HEK293 (cell line): Measurements from ENCODE around the gene RHBDL3.
A peak's percentile ranks its signal among the peaks of the same experiment; 100 is the strongest.
"Not testable (repeated sequence)": the region's sequence is repeated elsewhere in the genome, so short reads cannot be mapped to it uniquely, and the experiment has no call there.

ENCODE experiments used
- CTCF ChIA-PET: fragments of 350-600 bp; formaldehyde crosslinking; extraction: SDS; loops from one replicate; lab custom pipeline; 2021; ENCODE audit warnings: antibody characterized with exemption; lab: Yijun Ruan, JAX
- POLR2A ChIA-PET: fragments of 300-600 bp; formaldehyde crosslinking; extraction: SDS; loops from one replicate; lab custom pipeline; 2020; ENCODE audit warnings: antibody characterized with exemption, inconsistent platforms; lab: Yijun Ruan, JAX
- H3K27ac ChIP-seq: fragments of 200-500 bp; sonication (Bioruptor generic); 2 replicates; pipeline ENCODE4 v1.5.1; 2014; ENCODE audit warnings: low read depth, low read length, control low read depth, inconsistent platforms; ENCODE audit errors: extremely low read depth
- H3K36me3 ChIP-seq, 2 experiments: fragments of 200-500 bp in 1 of 2; sonication (Bioruptor generic) in 1 of 2; 1 replicate in 1 of 2; 2 replicates in 1 of 2; pipeline ENCODE4 v1.5.1; 2014 to 2017; ENCODE audit warnings: inconsistent platforms in 2 of 2, low read length in 2 of 2; ENCODE audit not compliant: control insufficient read depth in 2 of 2, insufficient read depth in 1 of 2
- H3K4me1 ChIP-seq: fragments of 200-500 bp; sonication (Bioruptor generic); 2 replicates; pipeline ENCODE4 v1.5.1; 2014; ENCODE audit warnings: mild to moderate bottlenecking, low read length, inconsistent platforms; ENCODE audit not compliant: control insufficient read depth, insufficient read depth
- H3K4me3 ChIP-seq: 2 replicates; pipeline ENCODE4 v1.5.1; 2011; ENCODE audit warnings: low read depth, mild to moderate bottlenecking, control low read depth, low read length, moderate library complexity
- H3K9me3 ChIP-seq: fragments of 200-500 bp; sonication (Bioruptor generic); 2 replicates; pipeline ENCODE4 v1.5.1; 2014; ENCODE audit warnings: low read depth, low read length, inconsistent platforms; ENCODE audit not compliant: control insufficient read depth, insufficient read depth
- BCL11B ChIP-seq: fragments of 450-650 bp; formaldehyde crosslinking; IDR thresholded peaks from 2 replicates; pipeline ENCODE4 v1.5.1; 2016; ENCODE audit warnings: low read depth, missing biosample characterization, missing genetic modification characterization
- EGR2 ChIP-seq: fragments of 450-650 bp; formaldehyde crosslinking; IDR thresholded peaks from 2 replicates; pipeline ENCODE4 v1.5.1; 2016; ENCODE audit warnings: low read depth, missing biosample characterization, missing genetic modification characterization
- GLIS1 ChIP-seq: fragments of 450-650 bp; formaldehyde crosslinking; IDR thresholded peaks from 2 replicates; pipeline ENCODE4 v1.5.1; 2016; ENCODE audit warnings: missing biosample characterization, missing genetic modification characterization
- HIC1 ChIP-seq: fragments of 450-650 bp; formaldehyde crosslinking; IDR thresholded peaks from 2 replicates; pipeline ENCODE4 v1.5.1; 2016; ENCODE audit warnings: missing biosample characterization, missing genetic modification characterization
- PRDM1 ChIP-seq: fragments of 450-650 bp; formaldehyde crosslinking; IDR thresholded peaks from 2 replicates; pipeline ENCODE4; 2016; ENCODE audit warnings: missing biosample characterization, missing genetic modification characterization
- REST ChIP-seq: fragments of 450-650 bp; formaldehyde crosslinking; IDR thresholded peaks from 2 replicates; pipeline ENCODE4 v1.5.1; 2016; ENCODE audit warnings: missing biosample characterization, missing genetic modification characterization
- ZBTB1 ChIP-seq: fragments of 450-650 bp; formaldehyde crosslinking; IDR thresholded peaks from 2 replicates; pipeline ENCODE4 v1.5.1; 2016; ENCODE audit warnings: missing biosample characterization, missing genetic modification characterization
- ZFHX2 ChIP-seq: fragments of 450-650 bp; formaldehyde crosslinking; conservative IDR thresholded peaks from 2 replicates; pipeline ENCODE4 v1.5.1; 2016; ENCODE audit warnings: missing biosample characterization, missing genetic modification characterization
- ZIC2 ChIP-seq: fragments of 450-650 bp; formaldehyde crosslinking; IDR thresholded peaks from 2 replicates; pipeline ENCODE4 v1.5.1; 2016; ENCODE audit warnings: missing biosample characterization, missing genetic modification characterization
- ZNF10 ChIP-seq: fragments of 450-650 bp; formaldehyde crosslinking; IDR thresholded peaks from 2 replicates; pipeline ENCODE4 v1.5.1; 2017; ENCODE audit warnings: missing biosample characterization, missing genetic modification characterization
- ZNF114 ChIP-seq: fragments of 450-650 bp; formaldehyde crosslinking; IDR thresholded peaks from 2 replicates; pipeline ENCODE4 v1.5.0; 2017; ENCODE audit warnings: missing biosample characterization, missing genetic modification characterization
- ZNF16 ChIP-seq: fragments of 450-650 bp; formaldehyde crosslinking; IDR thresholded peaks from 2 replicates; pipeline ENCODE4 v1.5.1; 2016; ENCODE audit warnings: low read depth, missing biosample characterization, missing genetic modification characterization
- ZNF175 ChIP-seq: fragments of 450-650 bp; formaldehyde crosslinking; IDR thresholded peaks from 2 replicates; pipeline ENCODE4 v1.5.1; 2016; ENCODE audit warnings: missing biosample characterization, missing genetic modification characterization
- ZNF23 ChIP-seq: fragments of 450-650 bp; formaldehyde crosslinking; IDR thresholded peaks from 2 replicates; pipeline ENCODE4 v1.5.1; 2016; ENCODE audit warnings: missing biosample characterization, missing genetic modification characterization, borderline replicate concordance
- ZNF280C ChIP-seq: fragments of 450-650 bp; formaldehyde crosslinking; IDR thresholded peaks from 2 replicates; pipeline ENCODE4 v1.5.1; 2016; ENCODE audit warnings: missing biosample characterization, missing genetic modification characterization
- ZNF341 ChIP-seq: fragments of 450-650 bp; formaldehyde crosslinking; IDR thresholded peaks from 2 replicates; pipeline ENCODE4; 2016; ENCODE audit warnings: low read depth, missing biosample characterization, missing genetic modification characterization
- ZNF391 ChIP-seq: fragments of 450-650 bp; formaldehyde crosslinking; IDR thresholded peaks from 2 replicates; pipeline ENCODE4 v1.5.1; 2016; ENCODE audit warnings: low read depth, missing biosample characterization, missing genetic modification characterization, borderline replicate concordance
- ZNF394 ChIP-seq: fragments of 450-650 bp; formaldehyde crosslinking; IDR thresholded peaks from 2 replicates; pipeline ENCODE4 v1.5.1; 2016; ENCODE audit warnings: missing biosample characterization, missing genetic modification characterization, mild to moderate bottlenecking, moderate library complexity, borderline replicate concordance
- ZNF48 ChIP-seq: fragments of 450-650 bp; formaldehyde crosslinking; IDR thresholded peaks from 2 replicates; pipeline ENCODE4 v1.5.1; 2016; ENCODE audit warnings: missing biosample characterization, missing genetic modification characterization
- ZNF571 ChIP-seq: fragments of 450-650 bp; formaldehyde crosslinking; IDR thresholded peaks from 2 replicates; pipeline ENCODE4 v1.5.0; 2017; ENCODE audit warnings: missing biosample characterization, missing genetic modification characterization
- ZNF768 ChIP-seq: fragments of 450-650 bp; formaldehyde crosslinking; IDR thresholded peaks from 2 replicates; pipeline ENCODE4 v1.5.1; 2018; ENCODE audit warnings: missing biosample characterization, mild to moderate bottlenecking, missing genetic modification characterization

RHBDL3 gene

GRCh38 chr17:32263515-32263914, 2.1 kb upstream of the RHBDL3 start:
- H3K4me3 ChIP-seq, H3K36me3 ChIP-seq, H3K9me3 ChIP-seq, H3K27ac ChIP-seq: not testable (repeated sequence)
- TF ChIP-seq ZNF341 (peak; percentile 74; the same call in 1 of the 2 replicates), ZNF16 (tag by site-specific recombination) (peak; percentile 88)
- peaks cover 21% of the 10 kb centered on the region for H3K4me1 ChIP-seq
- ChIA-PET POLR2A (interaction anchor here (0.6 kb wide), 1 partner anchor 71 kb away, joined by 5 read pairs; no protein-coding TSS in a partner anchor), CTCF (interaction anchor here (1.2 kb wide), 1 partner anchor 10 kb away, joined by 6 read pairs; no protein-coding TSS in a partner anchor)

GRCh38 chr17:32264140-32264799, 1.4 kb upstream of the RHBDL3 start:
- Histone ChIP-seq H3K4me1 (peaks cover 21% of the 10 kb centered on the region), H3K9me3 (no peaks in the 10 kb centered on the region), H3K36me3 (no peaks in the 10 kb centered on the region), H3K4me3 (no peak overlapping the region), H3K27ac (no peak overlapping the region)
- TF ChIP-seq ZNF768 (tag by site-specific recombination) (no peak), REST (tag by site-specific recombination) (peak; percentile 66), ZNF571 (tag by site-specific recombination) (no peak)
- ChIA-PET POLR2A (interaction anchor here (0.6 kb wide), 1 partner anchor 72 kb away, joined by 5 read pairs; no protein-coding TSS in a partner anchor), CTCF (interaction anchor here (0.7 to 1.2 kb wide), 3 partner anchors 11 to 75 kb away, joined by 3 to 6 read pairs (median 3); no protein-coding TSS in a partner anchor)

GRCh38 chr17:32264823-32265191, 825 bp upstream of the RHBDL3 start:
- Histone ChIP-seq H3K4me3 (no peak overlapping the region), H3K9me3 (no peaks in the 10 kb centered on the region), H3K4me1 (peaks cover 18% of the 10 kb centered on the region), H3K27ac (no peak overlapping the region), H3K36me3 (no peaks in the 10 kb centered on the region)
- ChIA-PET POLR2A (no interaction called here), CTCF (no interaction called here)
- TF ChIP-seq ZNF175 (no peak), ZNF571 (tag by site-specific recombination) (no peak), ZFHX2 (tag by site-specific recombination) (peak; percentile 83), ZNF23 (tag by site-specific recombination) (no peak), ZNF10 (no peak), ZBTB1 (tag by site-specific recombination) (no peak), ZIC2 (tag by site-specific recombination) (peak; percentile 77), GLIS1 (tag by site-specific recombination) (peak; percentile 85), ZNF394 (no peak), ZNF114 (tag by site-specific recombination) (no peak), EGR2 (tag by site-specific recombination) (peak; percentile 57; the same call in 1 of the 2 replicates), ZNF48 (tag by site-specific recombination) (no peak), HIC1 (tag by site-specific recombination) (no peak), BCL11B (tag by site-specific recombination) (no peak), PRDM1 (tag by site-specific recombination) (peak; percentile 92), ZNF391 (tag by site-specific recombination) (no peak), ZNF280C (tag by site-specific recombination) (no peak)
